Chondrocyte (in vitro differentiated cells): ENCODE data around the gene EPB41L5. TPM values are rescaled to one million over a fixed set of nuclear protein-coding genes. Genes with fewer than 3 reads are reported as not detected.

ENCODE experiments used
- DNase-seq: peaks from one replicate; pipeline ENCODE4 v3.0.0; 2021; ENCODE audit warnings: mixed read lengths, low spot score
- H3K27ac Mint-ChIP-seq: one replicate; pipeline ENCODE4 v1.8.0; 2021; ENCODE audit warnings: mild to moderate bottlenecking, moderate library complexity, mixed read lengths; ENCODE audit not compliant: unreplicated experiment
- H3K27me3 Mint-ChIP-seq: 2 replicates; pipeline ENCODE4 v1.8.0; 2021; ENCODE audit warnings: low read depth, mixed read lengths
- H3K36me3 Mint-ChIP-seq: 2 replicates; pipeline ENCODE4 v1.8.0; 2021; ENCODE audit warnings: low read depth, mixed read lengths
- H3K4me1 Mint-ChIP-seq: 2 replicates; pipeline ENCODE4 v1.8.0; 2021; ENCODE audit warnings: low read depth, mild to moderate bottlenecking, mixed read lengths
- H3K4me3 Mint-ChIP-seq: one replicate; pipeline ENCODE4 v1.8.0; 2021; ENCODE audit warnings: mild to moderate bottlenecking, moderate library complexity, mixed read lengths; ENCODE audit not compliant: unreplicated experiment
- H3K9me3 Mint-ChIP-seq: 2 replicates; pipeline ENCODE4 v1.8.0; 2021; ENCODE audit warnings: low read depth, mixed read lengths
- total RNA-seq: library from RNA; stranded (reverse); gene quantifications from 3 replicates; pipeline ENCODE4 v1.2.1, GENCODE V29; 2021
- TF ChIP-seq, protein P1 (sequence below): fragments of 200-600 bp; sonication (generic); IDR thresholded peaks from 2 replicates; pipeline ENCODE4 v1.5.0; 2021; ENCODE audit warnings: antibody characterized with exemption, mild to moderate bottlenecking, moderate library complexity

Gene EPB41L5
- total RNA-seq, 1 donor from 2014 or later, result 13.0 TPM

DNA sequence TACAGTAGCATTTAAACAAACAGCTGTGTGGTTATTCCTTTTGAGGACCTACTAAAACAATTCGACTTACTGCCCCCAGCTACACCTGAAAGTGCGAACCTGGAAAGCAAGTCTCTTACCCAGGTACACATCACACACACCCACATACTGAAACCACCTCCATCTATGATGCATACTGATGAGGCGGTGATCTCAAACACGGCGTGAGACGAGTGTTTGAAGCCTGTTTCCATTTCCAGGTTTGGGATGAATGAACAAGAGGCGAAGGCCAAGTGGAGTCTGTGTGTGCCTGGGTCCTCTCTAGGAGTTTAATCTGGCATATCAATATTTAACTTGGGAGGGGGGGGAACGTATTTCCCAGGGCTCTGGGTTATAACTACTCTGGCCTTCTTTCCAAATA, 208.7 kb downstream of the EPB41L5 start:
- peaks cover 1% of the 10 kb centered on the region for H3K27me3 Mint-ChIP-seq
- TF ChIP-seq, protein P1, sequence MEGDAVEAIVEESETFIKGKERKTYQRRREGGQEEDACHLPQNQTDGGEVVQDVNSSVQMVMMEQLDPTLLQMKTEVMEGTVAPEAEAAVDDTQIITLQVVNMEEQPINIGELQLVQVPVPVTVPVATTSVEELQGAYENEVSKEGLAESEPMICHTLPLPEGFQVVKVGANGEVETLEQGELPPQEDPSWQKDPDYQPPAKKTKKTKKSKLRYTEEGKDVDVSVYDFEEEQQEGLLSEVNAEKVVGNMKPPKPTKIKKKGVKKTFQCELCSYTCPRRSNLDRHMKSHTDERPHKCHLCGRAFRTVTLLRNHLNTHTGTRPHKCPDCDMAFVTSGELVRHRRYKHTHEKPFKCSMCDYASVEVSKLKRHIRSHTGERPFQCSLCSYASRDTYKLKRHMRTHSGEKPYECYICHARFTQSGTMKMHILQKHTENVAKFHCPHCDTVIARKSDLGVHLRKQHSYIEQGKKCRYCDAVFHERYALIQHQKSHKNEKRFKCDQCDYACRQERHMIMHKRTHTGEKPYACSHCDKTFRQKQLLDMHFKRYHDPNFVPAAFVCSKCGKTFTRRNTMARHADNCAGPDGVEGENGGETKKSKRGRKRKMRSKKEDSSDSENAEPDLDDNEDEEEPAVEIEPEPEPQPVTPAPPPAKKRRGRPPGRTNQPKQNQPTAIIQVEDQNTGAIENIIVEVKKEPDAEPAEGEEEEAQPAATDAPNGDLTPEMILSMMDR, result no peak
- peaks cover 11% of the 10 kb centered on the region for H3K36me3 Mint-ChIP-seq
- peak overlapping the region; percentile 22 for H3K4me3 Mint-ChIP-seq
- no peak for DNase-seq
- H3K27ac Mint-ChIP-seq, result no peak overlapping the region
- H3K9me3 Mint-ChIP-seq, result peaks cover 10% of the 10 kb centered on the region
- H3K4me1 Mint-ChIP-seq, result peaks cover 30% of the 10 kb centered on the region

DNA sequence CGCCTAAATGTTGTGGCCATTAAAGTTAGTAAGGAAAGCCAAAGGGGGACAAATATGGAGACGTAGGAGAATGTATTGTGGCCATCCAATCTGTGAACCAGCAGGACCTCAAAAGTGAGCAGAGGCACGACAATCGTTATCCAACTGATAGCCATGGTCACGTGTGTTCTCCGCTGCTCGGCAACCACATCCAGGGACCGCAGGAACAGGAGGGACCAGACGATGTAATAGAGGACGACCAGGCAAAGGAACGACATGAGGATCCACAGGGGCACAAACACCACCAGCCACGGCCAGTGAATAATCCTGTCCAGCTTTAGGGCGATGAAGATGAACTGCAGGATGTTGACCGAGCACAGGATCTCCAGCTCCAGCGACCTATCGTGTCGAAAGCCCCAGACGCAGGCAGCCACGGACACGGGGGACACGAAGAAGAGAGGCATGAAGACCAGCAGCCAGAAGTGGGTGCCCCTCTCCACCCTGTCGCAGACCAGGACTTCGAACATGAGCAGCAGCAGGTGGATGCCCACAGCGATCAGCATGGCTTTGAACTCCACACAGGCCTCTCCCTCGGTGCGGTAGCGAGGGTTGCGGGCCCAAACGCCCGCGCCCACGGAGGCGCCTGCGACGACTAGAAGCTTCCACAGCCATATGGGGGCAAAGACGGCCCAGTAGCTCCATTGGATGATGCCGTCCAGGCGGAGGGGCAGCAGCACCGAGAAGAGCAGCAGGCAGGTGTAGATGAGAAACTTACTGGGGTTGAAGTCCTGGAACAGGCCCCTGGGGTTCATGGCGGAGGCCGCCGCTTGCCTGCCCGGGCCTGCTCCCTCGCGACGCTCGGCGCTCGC, 209.5 kb downstream of the EPB41L5 start:
- Mint-ChIP-seq H3K4me1 (peaks cover 30% of the 10 kb centered on the region), H3K27ac (peak overlapping the region; percentile 45), H3K36me3 (peaks cover 11% of the 10 kb centered on the region), H3K4me3 (peak overlapping the region; percentile 69), H3K27me3 (peaks cover 7% of the 10 kb centered on the region), H3K9me3 (peaks cover 9% of the 10 kb centered on the region)
- no peak for DNase-seq
- TF ChIP-seq, protein P1, result no peak

DNA sequence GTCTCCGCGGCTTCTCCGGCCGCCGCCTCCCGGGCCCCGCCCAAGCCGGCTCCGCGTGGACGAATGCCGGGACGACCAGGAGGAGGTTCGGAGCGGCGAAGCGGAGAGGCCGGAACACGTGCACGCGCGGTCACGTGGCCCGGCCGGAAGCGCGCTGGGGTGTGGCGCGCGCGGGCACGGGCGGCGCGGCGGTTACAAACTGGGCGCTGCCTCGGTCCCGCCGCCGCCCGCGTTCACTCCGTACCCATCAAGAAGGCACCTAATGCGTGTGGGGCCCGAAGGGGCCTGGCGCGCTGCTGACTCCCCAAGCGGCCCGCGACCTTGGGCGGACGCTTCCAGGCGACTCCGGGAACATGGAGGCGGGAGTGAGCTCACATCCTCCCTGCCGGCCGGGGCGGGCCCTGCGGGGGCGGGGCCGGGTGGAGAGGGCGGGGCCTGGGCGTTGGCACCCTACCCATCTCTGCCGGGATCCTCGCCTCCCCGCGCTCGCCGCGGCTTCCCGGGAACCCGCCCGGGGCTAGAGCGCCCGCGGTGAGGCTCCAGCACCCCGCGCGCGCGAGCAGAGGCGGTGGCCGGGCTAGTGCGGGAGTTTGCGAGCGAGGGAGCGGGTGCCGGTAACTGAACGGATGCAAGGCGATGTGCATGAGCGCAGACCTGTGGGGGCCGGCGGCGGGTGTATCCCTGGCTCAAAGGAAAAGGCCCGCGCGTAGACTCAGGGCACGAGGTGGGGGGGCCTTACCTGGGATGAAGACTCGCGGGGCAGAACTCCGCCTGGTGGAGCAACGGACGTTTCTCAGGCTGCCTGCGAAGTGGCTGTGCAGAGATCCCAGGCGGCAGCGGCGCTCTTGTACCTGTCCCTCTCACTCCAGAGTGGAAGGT, 210.4 kb downstream of the EPB41L5 start, which contains the start of gene TMEM185B:
TSS of gene TMEM185B (minus strand) at position 367 of the 879 bp plus-strand sequence. CDS start 424 bp downstream, outside the sequence.
- Mint-ChIP-seq H3K9me3 (peaks cover 9% of the 10 kb centered on the region), H3K4me3 (peak within 1 kb of the TSS; percentile 73), H3K36me3 (peaks cover 10% of the 10 kb centered on the region), H3K27ac (peak within 1 kb of the TSS; percentile 61), H3K4me1 (peaks cover 30% of the 10 kb centered on the region), H3K27me3 (peaks cover 15% of the 10 kb centered on the region)
- DNase-seq, result no peak
- TF ChIP-seq, protein P1, result peak; percentile 70

DNA sequence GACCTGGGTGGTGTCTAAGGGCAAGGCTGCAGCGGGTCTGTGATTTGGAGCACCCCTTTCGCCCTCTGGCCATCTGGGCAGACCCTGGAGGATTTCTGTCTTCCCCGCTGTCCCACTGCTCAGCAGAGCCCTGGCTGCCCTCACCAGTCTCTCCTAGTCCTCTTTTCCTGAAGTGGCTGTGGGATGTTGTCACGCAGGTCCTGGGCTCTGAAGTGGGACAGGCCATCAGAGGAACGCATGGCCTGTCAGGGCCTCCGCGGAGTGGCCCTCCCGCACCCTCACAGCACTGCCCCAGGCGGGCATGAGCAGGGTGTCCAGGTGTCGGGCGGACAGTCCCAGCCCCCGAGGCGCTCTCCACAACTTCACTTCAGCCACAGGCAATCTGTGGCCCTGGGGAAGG, 211.4 kb downstream of the EPB41L5 start:
- H3K36me3 Mint-ChIP-seq, result peaks cover 8% of the 10 kb centered on the region

More for the DNA sequence above, 211.4 kb downstream of the EPB41L5 start:
- TF ChIP-seq, protein P1, result no peak
- Mint-ChIP-seq H3K27ac (no peak overlapping the region), H3K9me3 (peaks cover 9% of the 10 kb centered on the region), H3K27me3 (peaks cover 24% of the 10 kb centered on the region), H3K4me3 (peak overlapping the region; percentile 73), H3K4me1 (peaks cover 30% of the 10 kb centered on the region)
- DNase-seq, result no peak
